OCI-LY7 (cell line): Measurements from ENCODE around the gene TTC16. TPM values are rescaled to one million over a fixed set of nuclear protein-coding genes. Genes with fewer than 3 reads are reported as not detected.

Experiments
- BruUV-seq: library from RNA; stranded (reverse); fragments of 400-500 nt; replicated peaks from 2 replicates; lab custom pipeline; 2021; lab: Mats Ljungman, UMichigan
- CTCF ChIA-PET: fragments of 300-600 bp; sonication (Branson Sonifier 250); formaldehyde crosslinking; loops from one replicate; lab custom pipeline; 2022; ENCODE audit warnings: antibody characterized with exemption; ENCODE audit not compliant: unreplicated experiment; lab: Charles Lee
- POLR2A ChIA-PET: fragments of 300-600 bp; sonication (Branson Sonifier 250); formaldehyde crosslinking; loops from one replicate; lab custom pipeline; 2022; ENCODE audit warnings: antibody characterized with exemption; lab: Charles Lee
- DNase-seq: peaks from one replicate; pipeline ENCODE4 v3.0.0-alpha.2; 2015; ENCODE audit warnings: low spot score
- H2AFZ ChIP-seq: fragments of 200-600 bp; sonication (generic), shearing (Covaris generic); 2 replicates; pipeline ENCODE4 v1.6.1; 2014; ENCODE audit warnings: mild to moderate bottlenecking, antibody characterized with exemption, low read length, moderate library complexity
- H3K27ac ChIP-seq: fragments of 200-600 bp; sonication (generic); 2 replicates; pipeline ENCODE4 v1.5.1; 2014; ENCODE audit warnings: mixed run types, low read depth, mild to moderate bottlenecking, moderate library complexity, low read length, inconsistent platforms; ENCODE audit not compliant: poor library complexity, severe bottlenecking
- H3K36me3 ChIP-seq: fragments of 200-600 bp; sonication (generic); 2 replicates; pipeline ENCODE4 v1.6.1; 2014; ENCODE audit warnings: mild to moderate bottlenecking, antibody characterized with exemption, low read length, moderate library complexity, mixed read lengths; ENCODE audit not compliant: insufficient read depth
- H3K4me1 ChIP-seq: fragments of 200-600 bp; sonication (generic); 2 replicates; pipeline ENCODE4 v1.5.1; 2014; ENCODE audit warnings: mild to moderate bottlenecking, low read length; ENCODE audit not compliant: insufficient read depth, poor library complexity, severe bottlenecking
- H3K4me2 ChIP-seq: fragments of 200-600 bp; sonication (generic); 2 replicates; pipeline ENCODE4 v1.6.1; 2014; ENCODE audit warnings: mild to moderate bottlenecking, low read length
- H3K4me3 ChIP-seq: fragments of 200-600 bp; sonication (generic); 2 replicates; pipeline ENCODE4 v1.5.1; 2014; ENCODE audit warnings: mild to moderate bottlenecking, low read depth, low read length; ENCODE audit not compliant: poor library complexity, severe bottlenecking
- H3K79me2 ChIP-seq: fragments of 200-600 bp; sonication (generic); 2 replicates; pipeline ENCODE4 v1.6.1; 2016; ENCODE audit warnings: low read depth, mild to moderate bottlenecking, low read length, moderate library complexity, mixed read lengths; ENCODE audit not compliant: insufficient read depth
- H3K9me2 ChIP-seq: fragments of 200-600 bp; sonication (generic); 2 replicates; pipeline ENCODE4 v1.6.1; 2016; ENCODE audit warnings: mild to moderate bottlenecking, low read length, mixed read lengths; ENCODE audit not compliant: insufficient read depth
- H3K9me3 ChIP-seq: fragments of 200-600 bp; sonication (generic); 2 replicates; pipeline ENCODE4 v1.6.1; 2014; ENCODE audit warnings: mild to moderate bottlenecking, mixed run types, low read length, mixed read lengths
- H4K20me1 ChIP-seq: fragments of 200-600 bp; sonication (generic); 2 replicates; pipeline ENCODE4 v1.6.1; 2014; ENCODE audit warnings: mild to moderate bottlenecking, antibody characterized with exemption, low read length, moderate library complexity, mixed read lengths; ENCODE audit not compliant: insufficient read depth
- EZH2phosphoT487 ChIP-seq: fragments of 200-600 bp; sonication (generic); IDR thresholded peaks from 2 replicates; pipeline ENCODE4 v1.6.1; 2018; ENCODE audit warnings: low read depth, borderline replicate concordance, mild to moderate bottlenecking, mixed run types, antibody characterized with exemption, low read length, moderate library complexity, mixed read lengths
- intact Hi-C: fragments of 100-400 bp; cut with micrococcal nuclease; formaldehyde crosslinking; loops from one replicate; pipeline ENCODE4 v1.10.0; 2022; ENCODE audit not compliant: unreplicated experiment
- total RNA-seq, 2 experiments: library from RNA; depleted of rRNA in 1 of 2; stranded (reverse); fragments of >200 nt in 1 of 2; shearing (Covaris generic) in 1 of 2; gene quantifications; 2 replicates each; pipeline ENCODE4 v1.2.3, GENCODE V29; 2014 to 2022
- TF ChIP-seq, protein P1 (sequence below): fragments of 200-600 bp; sonication (generic); conservative IDR thresholded peaks from 2 replicates; pipeline ENCODE4 v1.5.1; 2014; ENCODE audit warnings: mild to moderate bottlenecking, antibody characterized with exemption, low read length, moderate library complexity, mixed read lengths

The TTC16 gene
- total RNA-seq, 2 experiments from 2014 or later = not detected

GRCh38 chr9:127667906-127668305 is 48.0 kb upstream of the TTC16 start:
- POLR2A ChIA-PET = interaction anchor here (0.6 to 1.3 kb wide), 2 partner anchors 15 to 27 kb away, joined by 3 to 4 read pairs; no protein-coding TSS in a partner anchor
- Histone ChIP-seq H3K9me3 (no peaks in the 10 kb centered on the region), H2AFZ (no peak overlapping the region), H3K4me3 (no peak overlapping the region), H3K27ac (no peak overlapping the region), H3K4me1 (no peaks in the 10 kb centered on the region), H4K20me1 (no peaks in the 10 kb centered on the region), H3K36me3 (no peaks in the 10 kb centered on the region), H3K4me2 (no peak overlapping the region), H3K79me2 (no peaks in the 10 kb centered on the region), H3K9me2 (no peaks in the 10 kb centered on the region)
- no TSS peak for BruUV-seq
- TF ChIP-seq, protein P1, sequence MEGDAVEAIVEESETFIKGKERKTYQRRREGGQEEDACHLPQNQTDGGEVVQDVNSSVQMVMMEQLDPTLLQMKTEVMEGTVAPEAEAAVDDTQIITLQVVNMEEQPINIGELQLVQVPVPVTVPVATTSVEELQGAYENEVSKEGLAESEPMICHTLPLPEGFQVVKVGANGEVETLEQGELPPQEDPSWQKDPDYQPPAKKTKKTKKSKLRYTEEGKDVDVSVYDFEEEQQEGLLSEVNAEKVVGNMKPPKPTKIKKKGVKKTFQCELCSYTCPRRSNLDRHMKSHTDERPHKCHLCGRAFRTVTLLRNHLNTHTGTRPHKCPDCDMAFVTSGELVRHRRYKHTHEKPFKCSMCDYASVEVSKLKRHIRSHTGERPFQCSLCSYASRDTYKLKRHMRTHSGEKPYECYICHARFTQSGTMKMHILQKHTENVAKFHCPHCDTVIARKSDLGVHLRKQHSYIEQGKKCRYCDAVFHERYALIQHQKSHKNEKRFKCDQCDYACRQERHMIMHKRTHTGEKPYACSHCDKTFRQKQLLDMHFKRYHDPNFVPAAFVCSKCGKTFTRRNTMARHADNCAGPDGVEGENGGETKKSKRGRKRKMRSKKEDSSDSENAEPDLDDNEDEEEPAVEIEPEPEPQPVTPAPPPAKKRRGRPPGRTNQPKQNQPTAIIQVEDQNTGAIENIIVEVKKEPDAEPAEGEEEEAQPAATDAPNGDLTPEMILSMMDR = no peak
- no peak for TF ChIP-seq EZH2phosphoT487
- intact Hi-C loops = no loop called here
- CTCF ChIA-PET = interaction anchor here (0.6 kb wide), 1 partner anchor 1360 kb away, joined by 3 read pairs; the partner anchor contains the start of gene SH3GLB2
- DNase-seq = no peak

GRCh38 chr9:127673234-127673633 is 42.6 kb upstream of the TTC16 start:
- Histone ChIP-seq H3K9me3 (no peaks in the 10 kb centered on the region), H3K4me2 (no peak overlapping the region), H3K36me3 (no peaks in the 10 kb centered on the region), H3K27ac (no peak overlapping the region), H3K4me3 (no peak overlapping the region), H2AFZ (no peak overlapping the region), H3K4me1 (no peaks in the 10 kb centered on the region), H3K9me2 (no peaks in the 10 kb centered on the region), H4K20me1 (no peaks in the 10 kb centered on the region), H3K79me2 (no peaks in the 10 kb centered on the region)
- ChIA-PET CTCF (no interaction called here), POLR2A (no interaction called here)
- TF ChIP-seq, protein P1 = no peak
- no peak for TF ChIP-seq EZH2phosphoT487
- intact Hi-C loops = no loop called here
- BruUV-seq = no TSS peak
- DNase-seq = no peak

GRCh38 chr9:127676638-127677037 is 39.2 kb upstream of the TTC16 start:
- ChIA-PET CTCF (no interaction called here), POLR2A (interaction anchor here (1.0 kb wide), 1 partner anchor 9 kb away, joined by 3 read pairs; no protein-coding TSS in a partner anchor)
- no peaks in the 10 kb centered on the region for H3K4me1 ChIP-seq
- H3K4me2 ChIP-seq = no peak overlapping the region
- no peaks in the 10 kb centered on the region for H3K36me3 ChIP-seq
- no peaks in the 10 kb centered on the region for H3K9me3 ChIP-seq
- no peaks in the 10 kb centered on the region for H3K79me2 ChIP-seq
- TF ChIP-seq EZH2phosphoT487 = no peak
- TF ChIP-seq, protein P1 = no peak
- no peak overlapping the region for H3K27ac ChIP-seq
- no peak for DNase-seq
- no peaks in the 10 kb centered on the region for H4K20me1 ChIP-seq
- no peak overlapping the region for H3K4me3 ChIP-seq
- no peaks in the 10 kb centered on the region for H3K9me2 ChIP-seq
- BruUV-seq = no TSS peak
- no peak overlapping the region for H2AFZ ChIP-seq
- intact Hi-C loops = no loop called here
